Measurements from ENCODE around the gene CEP164.

CEP164 gene

DNA sequence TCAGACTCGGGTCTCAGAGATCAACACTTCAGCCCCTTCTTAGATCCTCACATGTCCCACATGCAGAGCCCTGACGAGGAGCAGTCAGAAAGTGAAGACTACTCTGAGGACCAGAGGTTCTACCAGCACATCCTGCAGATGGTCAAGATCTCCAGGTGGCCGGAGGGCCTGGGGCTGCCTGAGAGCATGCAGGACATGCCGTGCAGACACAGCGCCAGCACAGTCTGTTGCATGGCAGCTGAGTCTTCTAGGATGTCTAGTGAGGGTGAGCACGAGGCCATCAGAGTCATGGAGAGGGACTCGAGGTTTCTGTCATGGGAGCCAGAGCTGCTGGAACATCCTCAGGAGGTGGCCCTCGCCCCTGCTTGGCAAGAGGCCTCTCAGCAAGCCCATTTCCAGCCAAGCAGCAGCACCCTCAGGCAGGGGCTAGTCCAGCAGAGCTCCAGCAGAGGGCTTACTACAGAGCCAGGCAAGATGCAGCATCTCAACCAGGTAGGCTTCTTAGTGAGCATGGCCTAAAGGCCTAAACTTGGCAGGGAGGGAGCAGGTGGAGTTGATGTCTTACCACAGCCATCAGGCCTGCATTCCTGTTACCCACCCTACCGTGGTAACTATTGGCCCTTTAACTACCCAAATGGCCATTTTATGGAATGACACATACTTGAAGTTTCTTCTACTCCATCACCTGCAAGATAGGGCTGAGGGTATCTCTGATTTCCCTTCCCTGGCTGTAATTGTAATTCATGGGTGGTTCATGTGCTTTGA lies 28.7 kb downstream of the CEP164 start:
- no peak overlapping the region for H3K27ac ChIP-seq (ENCODE audit: low read depth in 2 of 2, low read length in 2 of 2)
- no peak overlapping the region for H3K4me3 ChIP-seq (ENCODE audit: low read length in 2 of 2)
- H3K4me1 ChIP-seq (ENCODE audit: control insufficient read depth in 2 of 2, insufficient read depth in 2 of 2, low read length in 2 of 2), result no peaks in the 10 kb centered on the region
- peaks cover 10 to 37% of the 10 kb centered on the region in 2 donors for H3K36me3 ChIP-seq (ENCODE audit: control insufficient read depth in 2 of 2, insufficient read depth in 2 of 2, low read length in 2 of 2)
- no peaks in the 10 kb centered on the region for H3K9me3 ChIP-seq (ENCODE audit: control insufficient read depth in 2 of 2, low read length in 2 of 2)
- no peaks in the 10 kb centered on the region for H3K27me3 ChIP-seq (ENCODE audit: control insufficient read depth in 2 of 2, insufficient read depth in 2 of 2, low read length in 2 of 2)
- H3K9ac ChIP-seq (ENCODE audit: low read depth in 1 of 2, low read length in 2 of 2), result no peak overlapping the region

DNA sequence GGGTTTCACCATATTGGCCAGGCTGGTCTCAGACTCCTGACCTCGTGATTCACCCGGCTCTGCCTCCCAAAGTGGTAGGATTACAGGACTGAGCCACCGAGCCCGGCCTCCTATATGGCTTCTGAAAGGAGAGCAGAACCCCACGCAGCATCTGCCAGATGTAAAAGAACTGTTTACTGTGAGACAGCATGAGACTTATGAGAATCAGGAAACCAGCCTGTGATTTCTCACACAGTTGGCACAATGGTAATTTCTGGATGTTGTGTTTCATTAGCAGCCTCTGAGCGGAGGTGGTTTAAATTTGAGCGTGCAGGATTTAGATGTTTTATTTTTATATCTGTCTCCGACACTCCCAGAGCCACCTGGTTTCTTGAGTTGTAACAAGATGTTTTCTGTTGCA lies 33.8 kb downstream of the CEP164 start:
- Histone ChIP-seq H3K4me1 (ENCODE audit: control insufficient read depth in 2 of 2, insufficient read depth in 2 of 2, low read length in 2 of 2) (no peaks in the 10 kb centered on the region), H3K27ac (ENCODE audit: low read depth in 2 of 2, low read length in 2 of 2) (no peak overlapping the region), H3K9me3 (ENCODE audit: control insufficient read depth in 2 of 2, low read length in 2 of 2) (no peaks in the 10 kb centered on the region), H3K27me3 (ENCODE audit: control insufficient read depth in 2 of 2, insufficient read depth in 2 of 2, low read length in 2 of 2) (no peaks in the 10 kb centered on the region), H3K36me3 (ENCODE audit: control insufficient read depth in 2 of 2, insufficient read depth in 2 of 2, low read length in 2 of 2) (peaks cover 16 to 29% of the 10 kb centered on the region in 2 donors), H3K4me3 (ENCODE audit: low read length in 2 of 2) (no peak overlapping the region), H3K9ac (ENCODE audit: low read depth in 1 of 2, low read length in 2 of 2) (no peak overlapping the region)

DNA sequence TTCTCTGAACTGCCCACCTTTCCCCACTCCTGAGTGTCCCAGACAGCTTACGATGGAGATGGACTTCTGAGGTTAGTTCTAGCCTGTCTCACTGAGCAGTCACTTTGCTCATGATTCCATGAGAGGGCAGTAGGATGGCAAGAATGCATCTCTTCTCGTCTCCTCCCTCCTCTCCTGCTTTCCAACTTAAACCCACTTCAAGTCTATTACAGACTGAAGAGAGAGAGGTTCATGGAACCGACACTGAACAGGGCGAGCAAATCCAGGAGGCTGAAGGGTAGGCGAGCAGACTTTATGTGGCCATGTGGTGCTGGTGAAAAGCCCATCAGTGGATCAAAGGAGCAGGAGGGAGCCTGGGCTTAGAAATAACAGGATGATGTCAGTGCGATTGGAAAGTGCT lies 38.6 kb downstream of the CEP164 start:
- Histone ChIP-seq H3K9me3 (ENCODE audit: control insufficient read depth in 2 of 2, low read length in 2 of 2) (no peaks in the 10 kb centered on the region), H3K27ac (ENCODE audit: low read depth in 2 of 2, low read length in 2 of 2) (no peak overlapping the region), H3K36me3 (ENCODE audit: control insufficient read depth in 2 of 2, insufficient read depth in 2 of 2, low read length in 2 of 2) (peaks cover 19 to 27% of the 10 kb centered on the region in 2 donors)

GRCh38 chr11:117366875-117367274 lies 39.2 kb downstream of the CEP164 start:
- Histone ChIP-seq H3K36me3 (ENCODE audit: control insufficient read depth in 2 of 2, insufficient read depth in 2 of 2, low read length in 2 of 2) (peaks cover 17 to 27% of the 10 kb centered on the region in 2 donors), H3K4me3 (ENCODE audit: low read length in 2 of 2) (no peak overlapping the region), H3K27ac (ENCODE audit: low read depth in 2 of 2, low read length in 2 of 2) (no peak overlapping the region), H3K4me1 (ENCODE audit: control insufficient read depth in 2 of 2, insufficient read depth in 2 of 2, low read length in 2 of 2) (no peaks in the 10 kb centered on the region), H3K9ac (ENCODE audit: low read depth in 1 of 2, low read length in 2 of 2) (no peak overlapping the region), H3K27me3 (ENCODE audit: control insufficient read depth in 2 of 2, insufficient read depth in 2 of 2, low read length in 2 of 2) (no peaks in the 10 kb centered on the region), H3K9me3 (ENCODE audit: control insufficient read depth in 2 of 2, low read length in 2 of 2) (no peaks in the 10 kb centered on the region)

More for the DNA sequence above, 38.6 kb downstream of the CEP164 start:
- Histone ChIP-seq H3K4me3 (ENCODE audit: low read length in 2 of 2) (no peak overlapping the region), H3K9ac (ENCODE audit: low read depth in 1 of 2, low read length in 2 of 2) (no peak overlapping the region), H3K4me1 (ENCODE audit: control insufficient read depth in 2 of 2, insufficient read depth in 2 of 2, low read length in 2 of 2) (no peaks in the 10 kb centered on the region), H3K27me3 (ENCODE audit: control insufficient read depth in 2 of 2, insufficient read depth in 2 of 2, low read length in 2 of 2) (no peaks in the 10 kb centered on the region)

DNA sequence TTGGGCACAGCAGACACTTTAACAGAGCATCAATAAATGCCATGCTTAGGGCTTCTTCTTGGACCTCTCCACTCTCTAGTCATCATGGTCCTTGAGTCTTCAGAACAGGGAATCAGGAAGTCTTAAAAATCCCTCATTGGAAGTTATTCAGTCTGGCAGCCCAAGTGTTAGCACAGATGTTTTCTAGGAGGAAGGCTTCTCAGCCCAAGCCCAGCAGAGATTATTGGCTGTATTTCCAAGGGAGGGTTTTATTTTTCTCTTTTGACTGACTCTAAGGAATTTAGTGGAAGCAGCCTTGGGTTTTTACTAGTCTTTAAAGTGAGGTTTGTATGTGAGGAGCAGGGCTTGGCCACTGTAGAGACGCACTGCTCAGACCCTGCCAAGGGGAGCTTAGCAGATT lies 41.9 kb downstream of the CEP164 start:
- H3K27me3 ChIP-seq (ENCODE audit: control insufficient read depth in 2 of 2, insufficient read depth in 2 of 2, low read length in 2 of 2), result no peaks in the 10 kb centered on the region
- H3K4me3 ChIP-seq (ENCODE audit: low read length in 2 of 2), result no peak overlapping the region
- no peaks in the 10 kb centered on the region for H3K4me1 ChIP-seq (ENCODE audit: control insufficient read depth in 2 of 2, insufficient read depth in 2 of 2, low read length in 2 of 2)
- H3K27ac ChIP-seq (ENCODE audit: low read depth in 2 of 2, low read length in 2 of 2), result no peak overlapping the region
- H3K9ac ChIP-seq (ENCODE audit: low read depth in 1 of 2, low read length in 2 of 2), result no peak overlapping the region
- no peaks in the 10 kb centered on the region for H3K9me3 ChIP-seq (ENCODE audit: control insufficient read depth in 2 of 2, low read length in 2 of 2)
- peaks cover 11 to 24% of the 10 kb centered on the region in 2 donors for H3K36me3 ChIP-seq (ENCODE audit: control insufficient read depth in 2 of 2, insufficient read depth in 2 of 2, low read length in 2 of 2)

GRCh38 chr11:117371453-117371852 lies 43.8 kb downstream of the CEP164 start:
- H3K4me1 ChIP-seq (ENCODE audit: control insufficient read depth in 2 of 2, insufficient read depth in 2 of 2, low read length in 2 of 2), result no peaks in the 10 kb centered on the region
- no peak overlapping the region for H3K27ac ChIP-seq (ENCODE audit: low read depth in 2 of 2, low read length in 2 of 2)
- no peaks in the 10 kb centered on the region for H3K27me3 ChIP-seq (ENCODE audit: control insufficient read depth in 2 of 2, insufficient read depth in 2 of 2, low read length in 2 of 2)
- H3K36me3 ChIP-seq (ENCODE audit: control insufficient read depth in 2 of 2, insufficient read depth in 2 of 2, low read length in 2 of 2), result peaks cover 17 to 36% of the 10 kb centered on the region in 2 donors
- no peak overlapping the region for H3K9ac ChIP-seq (ENCODE audit: low read depth in 1 of 2, low read length in 2 of 2)
- no peaks in the 10 kb centered on the region for H3K9me3 ChIP-seq (ENCODE audit: control insufficient read depth in 2 of 2, low read length in 2 of 2)
- no peak overlapping the region for H3K4me3 ChIP-seq (ENCODE audit: low read length in 2 of 2)

- Histone ChIP-seq H3K9me3 (ENCODE audit: control insufficient read depth in 2 of 2, low read length in 2 of 2) (no peaks in the 10 kb centered on the region), H3K36me3 (ENCODE audit: control insufficient read depth in 2 of 2, insufficient read depth in 2 of 2, low read length in 2 of 2) (peaks cover 19 to 40% of the 10 kb centered on the region in 2 donors), H3K27me3 (ENCODE audit: control insufficient read depth in 2 of 2, insufficient read depth in 2 of 2, low read length in 2 of 2) (no peaks in the 10 kb centered on the region), H3K27ac (ENCODE audit: low read depth in 2 of 2, low read length in 2 of 2) (no peak overlapping the region), H3K4me1 (ENCODE audit: control insufficient read depth in 2 of 2, insufficient read depth in 2 of 2, low read length in 2 of 2) (no peaks in the 10 kb centered on the region), H3K9ac (ENCODE audit: low read depth in 1 of 2, low read length in 2 of 2) (no peak overlapping the region), H3K4me3 (ENCODE audit: low read length in 2 of 2) (no peak overlapping the region)
Observed at GRCh38 chr11:117374316-117375055, 46.8 kb downstream of the CEP164 start.

GRCh38 chr11:117375960-117376359 lies 48.3 kb downstream of the CEP164 start:
- Histone ChIP-seq H3K9ac (ENCODE audit: low read depth in 1 of 2, low read length in 2 of 2) (no peak overlapping the region), H3K27ac (ENCODE audit: low read depth in 2 of 2, low read length in 2 of 2) (no peak overlapping the region), H3K36me3 (ENCODE audit: control insufficient read depth in 2 of 2, insufficient read depth in 2 of 2, low read length in 2 of 2) (peaks cover 25 to 47% of the 10 kb centered on the region in 2 donors), H3K9me3 (ENCODE audit: control insufficient read depth in 2 of 2, low read length in 2 of 2) (no peaks in the 10 kb centered on the region), H3K27me3 (ENCODE audit: control insufficient read depth in 2 of 2, insufficient read depth in 2 of 2, low read length in 2 of 2) (no peaks in the 10 kb centered on the region), H3K4me3 (ENCODE audit: low read length in 2 of 2) (no peak overlapping the region), H3K4me1 (ENCODE audit: control insufficient read depth in 2 of 2, insufficient read depth in 2 of 2, low read length in 2 of 2) (no peaks in the 10 kb centered on the region)

- no peaks in the 10 kb centered on the region for H3K9me3 ChIP-seq (ENCODE audit: control insufficient read depth in 2 of 2, low read length in 2 of 2)
- H3K27me3 ChIP-seq (ENCODE audit: control insufficient read depth in 2 of 2, insufficient read depth in 2 of 2, low read length in 2 of 2), result no peaks in the 10 kb centered on the region
- peaks cover 23 to 43% of the 10 kb centered on the region in 2 donors for H3K36me3 ChIP-seq (ENCODE audit: control insufficient read depth in 2 of 2, insufficient read depth in 2 of 2, low read length in 2 of 2)
- no peaks in the 10 kb centered on the region for H3K4me1 ChIP-seq (ENCODE audit: control insufficient read depth in 2 of 2, insufficient read depth in 2 of 2, low read length in 2 of 2)
- no peak overlapping the region for H3K9ac ChIP-seq (ENCODE audit: low read depth in 1 of 2, low read length in 2 of 2)
- no peak overlapping the region for H3K27ac ChIP-seq (ENCODE audit: low read depth in 2 of 2, low read length in 2 of 2)
- no peak overlapping the region for H3K4me3 ChIP-seq (ENCODE audit: low read length in 2 of 2)
Observed at GRCh38 chr11:117376517-117376916, 48.9 kb downstream of the CEP164 start.

All from mucosa of rectum (tissue), 2 donors.